Mesendoderm (in vitro differentiated cells): ENCODE data around the gene POMGNT2.

Source experiments
- DNase-seq: peaks from one replicate; pipeline ENCODE4 v3.0.0; 2013
- H2AK5ac ChIP-seq: 2 replicates; pipeline ENCODE4 v1.6.1; 2013; ENCODE audit warnings: low read length, inconsistent platforms
- H2BK120ac ChIP-seq: 2 replicates; pipeline ENCODE4 v1.6.1; 2013; ENCODE audit warnings: low read depth, mild to moderate bottlenecking, low read length, moderate library complexity, mixed read lengths
- H2BK15ac ChIP-seq: replicated peaks from 2 replicates; pipeline ENCODE4 v1.6.1; 2013; ENCODE audit warnings: low read depth, mild to moderate bottlenecking, moderate library complexity
- H2BK5ac ChIP-seq: 2 replicates; pipeline ENCODE4 v1.6.1; 2013; ENCODE audit warnings: low read length, inconsistent platforms
- H3K18ac ChIP-seq: 2 replicates; pipeline ENCODE4 v1.6.1; 2013; ENCODE audit warnings: mild to moderate bottlenecking, low read length, mixed read lengths
- H3K23ac ChIP-seq: one replicate; pipeline ENCODE4 v1.6.1; 2013; ENCODE audit warnings: low read length
- H3K27ac ChIP-seq: 2 replicates; pipeline ENCODE4 v1.5.1; 2013; ENCODE audit warnings: low read depth, mild to moderate bottlenecking, inconsistent platforms, low read length, moderate library complexity
- H3K27me3 ChIP-seq: 2 replicates; pipeline ENCODE4 v1.6.1; 2013; ENCODE audit warnings: low read length, control low read depth, mild to moderate bottlenecking, inconsistent platforms; ENCODE audit not compliant: insufficient read depth, poor library complexity
- H3K36me3 ChIP-seq: 2 replicates; pipeline ENCODE4 v1.6.1; 2013; ENCODE audit warnings: low read length, inconsistent platforms; ENCODE audit not compliant: control insufficient read depth, insufficient read depth
- H3K4ac ChIP-seq: one replicate; pipeline ENCODE4 v1.6.1; 2013; ENCODE audit warnings: low read depth, mild to moderate bottlenecking, low read length, moderate library complexity
- H3K4me1 ChIP-seq: 2 replicates; pipeline ENCODE4 v1.6.1; 2013; ENCODE audit warnings: low read depth, low read length, inconsistent platforms; ENCODE audit not compliant: control insufficient read depth
- H3K4me2 ChIP-seq: 2 replicates; pipeline ENCODE4 v1.6.1; 2013; ENCODE audit warnings: low read length
- H3K4me3 ChIP-seq: 2 replicates; pipeline ENCODE4 v1.5.1; 2013; ENCODE audit warnings: mild to moderate bottlenecking, low read length
- H3K56ac ChIP-seq: one replicate; pipeline ENCODE4 v1.6.1; 2013; ENCODE audit warnings: low read length
- H3K79me1 ChIP-seq: 2 replicates; pipeline ENCODE4 v1.6.1; 2013; ENCODE audit warnings: low read length, inconsistent platforms
- H3K79me2 ChIP-seq: 2 replicates; pipeline ENCODE4 v1.6.1; 2013; ENCODE audit warnings: mild to moderate bottlenecking, low read length; ENCODE audit not compliant: control insufficient read depth, insufficient read depth
- H3K9ac ChIP-seq: 2 replicates; pipeline ENCODE4 v1.6.1; 2013; ENCODE audit warnings: low read length, inconsistent platforms
- H4K5ac ChIP-seq: one replicate; pipeline ENCODE4 v1.6.1; 2013; ENCODE audit warnings: low read length
- H4K8ac ChIP-seq: one replicate; pipeline ENCODE4 v1.6.1; 2013; ENCODE audit warnings: low read depth, mild to moderate bottlenecking, control low read depth, low read length, moderate library complexity
- WGBS: extraction: QIAGEN DNeasy Blood & Tissue Kit; methylation state at CpG from one replicate; pipeline ENCODE4 v1.1.7; 2013; ENCODE audit warnings: low lambda C conversion rate, missing lambda C conversion rate; ENCODE audit not compliant: insufficient coverage; ENCODE audit errors: extremely low coverage; 5-methylcytosine and 5-hydroxymethylcytosine counted together

Gene POMGNT2

GRCh38 chr3:43036621-43037423 lies 69.1 kb downstream of the POMGNT2 start:
- DNase-seq: no peak
- Histone ChIP-seq H3K23ac (no peak overlapping the region), H2BK120ac (no peak overlapping the region), H4K5ac (no peak overlapping the region), H2AK5ac (no peak overlapping the region), H3K4ac (no peak overlapping the region), H3K18ac (no peak overlapping the region), H3K9ac (no peak overlapping the region), H4K8ac (no peak overlapping the region), H3K56ac (no peak overlapping the region), H3K79me2 (no peaks in the 10 kb centered on the region), H3K4me2 (no peak overlapping the region), H2BK15ac (no peak overlapping the region), H3K27me3 (no peaks in the 10 kb centered on the region), H3K4me1 (no peaks in the 10 kb centered on the region), H3K4me3 (no peak overlapping the region), H3K79me1 (no peaks in the 10 kb centered on the region), H3K36me3 (no peaks in the 10 kb centered on the region), H2BK5ac (no peak overlapping the region), H3K27ac (no peak overlapping the region)
- WGBS: no CpG with 5 or more reads among the region's 9 CpGs

- Histone ChIP-seq H3K27me3 (no peaks in the 10 kb centered on the region), H3K27ac (no peak overlapping the region), H3K4ac (no peak overlapping the region), H4K8ac (no peak overlapping the region), H3K56ac (no peak overlapping the region), H3K18ac (no peak overlapping the region), H2AK5ac (no peak overlapping the region), H3K79me1 (no peaks in the 10 kb centered on the region), H4K5ac (no peak overlapping the region), H3K23ac (no peak overlapping the region), H3K4me3 (no peak overlapping the region), H3K4me1 (no peaks in the 10 kb centered on the region), H2BK5ac (no peak overlapping the region), H3K4me2 (no peak overlapping the region), H2BK15ac (no peak overlapping the region), H3K9ac (no peak overlapping the region), H3K36me3 (no peaks in the 10 kb centered on the region), H2BK120ac (no peak overlapping the region), H3K79me2 (no peaks in the 10 kb centered on the region)
- no CpG with 5 or more reads among the region's 5 CpGs for WGBS
- no peak for DNase-seq
Measured at GRCh38 chr3:43035801-43036365, 70.0 kb downstream of the POMGNT2 start.

GRCh38 chr3:43034911-43035310 lies 71.0 kb downstream of the POMGNT2 start:
- Histone ChIP-seq H2AK5ac (no peak overlapping the region), H3K36me3 (no peaks in the 10 kb centered on the region), H3K79me1 (no peaks in the 10 kb centered on the region), H3K4me1 (no peaks in the 10 kb centered on the region), H3K9ac (no peak overlapping the region), H3K4me2 (no peak overlapping the region), H3K4ac (no peak overlapping the region), H4K8ac (no peak overlapping the region), H3K27ac (no peak overlapping the region), H2BK120ac (no peak overlapping the region), H3K4me3 (no peak overlapping the region), H3K79me2 (no peaks in the 10 kb centered on the region), H3K56ac (no peak overlapping the region), H3K27me3 (no peaks in the 10 kb centered on the region), H2BK15ac (no peak overlapping the region), H3K23ac (no peak overlapping the region), H3K18ac (no peak overlapping the region), H2BK5ac (no peak overlapping the region), H4K5ac (no peak overlapping the region)
- DNase-seq: no peak
- WGBS: no CpG with 5 or more reads among the region's 4 CpGs

GRCh38 chr3:43034200-43034599 lies 71.7 kb downstream of the POMGNT2 start:
- no peak for DNase-seq
- H3K79me1 ChIP-seq: no peaks in the 10 kb centered on the region
- H2BK120ac ChIP-seq: no peak overlapping the region
- no peak overlapping the region for H4K5ac ChIP-seq
- no peak overlapping the region for H3K27ac ChIP-seq
- no peak overlapping the region for H2AK5ac ChIP-seq
- no peak overlapping the region for H3K4me2 ChIP-seq
- no peaks in the 10 kb centered on the region for H3K4me1 ChIP-seq
- no peak overlapping the region for H4K8ac ChIP-seq
- H3K4ac ChIP-seq: no peak overlapping the region
- no peak overlapping the region for H2BK5ac ChIP-seq
- H3K36me3 ChIP-seq: no peaks in the 10 kb centered on the region
- no peak overlapping the region for H3K4me3 ChIP-seq
- H3K27me3 ChIP-seq: no peaks in the 10 kb centered on the region
- H2BK15ac ChIP-seq: no peak overlapping the region
- no peak overlapping the region for H3K18ac ChIP-seq
- 100% methylated on average over 1 of the region's 4 CpGs for WGBS
- no peak overlapping the region for H3K9ac ChIP-seq
- no peak overlapping the region for H3K23ac ChIP-seq
- no peaks in the 10 kb centered on the region for H3K79me2 ChIP-seq
- no peak overlapping the region for H3K56ac ChIP-seq

GRCh38 chr3:43032646-43033628 lies 72.9 kb downstream of the POMGNT2 start:
- H3K79me2 ChIP-seq: no peaks in the 10 kb centered on the region
- no peaks in the 10 kb centered on the region for H3K36me3 ChIP-seq
- no peak overlapping the region for H3K18ac ChIP-seq
- H3K79me1 ChIP-seq: no peaks in the 10 kb centered on the region
- H2BK120ac ChIP-seq: no peak overlapping the region
- H3K4me1 ChIP-seq: no peaks in the 10 kb centered on the region
- H3K56ac ChIP-seq: no peak overlapping the region
- H2BK5ac ChIP-seq: no peak overlapping the region
- H4K5ac ChIP-seq: no peak overlapping the region
- no peak overlapping the region for H2BK15ac ChIP-seq
- H3K23ac ChIP-seq: no peak overlapping the region
- no peak overlapping the region for H3K4ac ChIP-seq
- H2AK5ac ChIP-seq: no peak overlapping the region
- no peaks in the 10 kb centered on the region for H3K27me3 ChIP-seq
- H3K9ac ChIP-seq: no peak overlapping the region
- no peak overlapping the region for H3K4me2 ChIP-seq
- H3K4me3 ChIP-seq: no peak overlapping the region
- H4K8ac ChIP-seq: no peak overlapping the region
- WGBS: no CpG with 5 or more reads among the region's 23 CpGs
- H3K27ac ChIP-seq: no peak overlapping the region
- no peak for DNase-seq
